Activated CD8-positive, alpha-beta T cell treated with anti-CD3 and anti-CD28 coated beads for 36 hours (primary cell): ENCODE measurements around the gene ABCB11. TPM values are rescaled to one million over a fixed set of nuclear protein-coding genes. Genes with fewer than 3 reads are reported as not detected.
A peak's percentile ranks its signal among the peaks of the same experiment; 100 is the strongest.

Experiments
- ATAC-seq: fragments of 200-7000 bp; cut with Tn5 transposase; one replicate; pipeline ENCODE4 v1.10.0; 2021; ENCODE audit warnings: mild to moderate bottlenecking, moderate library complexity
- CTCF ChIA-PET: fragments of 350-600 bp; sonication (Branson Sonifier 250); formaldehyde crosslinking; loops from one replicate; lab custom pipeline; 2021; ENCODE audit warnings: antibody characterized with exemption; lab: Charles Lee
- POLR2A ChIA-PET: fragments of 350-600 bp; sonication (Branson Sonifier 250); formaldehyde crosslinking; loops from one replicate; lab custom pipeline; 2021; ENCODE audit warnings: antibody characterized with exemption; lab: Charles Lee
- DNase-seq: peaks from one replicate; pipeline ENCODE4 v3.0.0-alpha.2; 2020
- H3K27ac Mint-ChIP-seq: one replicate; pipeline ENCODE4 v1.8.0; 2021; ENCODE audit warnings: mild to moderate bottlenecking, mixed read lengths
- H3K27me3 Mint-ChIP-seq: one replicate; pipeline ENCODE4 v1.8.0; 2021; ENCODE audit warnings: mixed read lengths
- H3K36me3 Mint-ChIP-seq: one replicate; pipeline ENCODE4 v1.8.0; 2021; ENCODE audit warnings: low read depth, mixed read lengths
- H3K4me1 Mint-ChIP-seq: one replicate; pipeline ENCODE4 v1.8.0; 2021; ENCODE audit warnings: low read depth, mixed read lengths
- H3K4me3 Mint-ChIP-seq: one replicate; pipeline ENCODE4 v1.8.0; 2021; ENCODE audit warnings: mild to moderate bottlenecking, moderate library complexity, mixed read lengths
- H3K9me3 Mint-ChIP-seq: one replicate; pipeline ENCODE4 v1.8.0; 2021; ENCODE audit warnings: mixed read lengths
- CTCF ChIP-seq: fragments of 200-600 bp; IDR thresholded peaks from one replicate; pipeline ENCODE4 v1.8.0; 2022; ENCODE audit warnings: antibody characterized with exemption, mild to moderate bottlenecking
- intact Hi-C: fragments of 100-400 bp; cut with micrococcal nuclease; formaldehyde crosslinking; loops from one replicate; pipeline ENCODE4 v1.10.0; 2022
- total RNA-seq, 2 experiments: library from RNA; stranded (reverse); gene quantifications; one replicate each; pipeline ENCODE4 v1.2.3, GENCODE V29; 2021

The ABCB11 gene
- total RNA-seq, 2 experiments from 2014 or later: not detected

DNA sequence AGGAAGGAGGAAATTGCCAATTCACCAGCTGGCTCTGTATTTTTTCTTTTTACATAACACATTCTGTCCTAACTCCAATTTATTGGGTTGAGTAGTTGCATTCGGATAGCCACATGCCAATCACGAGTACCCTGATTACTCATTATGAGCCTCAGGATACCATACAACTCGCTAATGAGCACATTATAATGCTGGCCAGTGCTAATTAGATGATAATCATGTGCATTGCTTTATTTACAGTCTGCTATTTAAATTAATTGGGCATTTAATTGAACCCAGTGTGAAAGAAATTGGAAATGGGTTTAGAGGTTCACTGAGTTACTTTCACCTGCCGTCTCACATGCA, 114.8 kb downstream of the ABCB11 start:
- Mint-ChIP-seq H3K4me1 (peaks cover 19% of the 10 kb centered on the region), H3K4me3 (no peak overlapping the region), H3K36me3 (peaks cover 4% of the 10 kb centered on the region), H3K27me3 (peaks cover 28% of the 10 kb centered on the region), H3K9me3 (peaks cover 7% of the 10 kb centered on the region), H3K27ac (no peak overlapping the region)
- DNase-seq (no peak), ATAC-seq (no peak)
- CTCF ChIA-PET: no interaction called here
- intact Hi-C loops: no loop called here
- POLR2A ChIA-PET: no interaction called here
- TF ChIP-seq CTCF: no peak

DNA sequence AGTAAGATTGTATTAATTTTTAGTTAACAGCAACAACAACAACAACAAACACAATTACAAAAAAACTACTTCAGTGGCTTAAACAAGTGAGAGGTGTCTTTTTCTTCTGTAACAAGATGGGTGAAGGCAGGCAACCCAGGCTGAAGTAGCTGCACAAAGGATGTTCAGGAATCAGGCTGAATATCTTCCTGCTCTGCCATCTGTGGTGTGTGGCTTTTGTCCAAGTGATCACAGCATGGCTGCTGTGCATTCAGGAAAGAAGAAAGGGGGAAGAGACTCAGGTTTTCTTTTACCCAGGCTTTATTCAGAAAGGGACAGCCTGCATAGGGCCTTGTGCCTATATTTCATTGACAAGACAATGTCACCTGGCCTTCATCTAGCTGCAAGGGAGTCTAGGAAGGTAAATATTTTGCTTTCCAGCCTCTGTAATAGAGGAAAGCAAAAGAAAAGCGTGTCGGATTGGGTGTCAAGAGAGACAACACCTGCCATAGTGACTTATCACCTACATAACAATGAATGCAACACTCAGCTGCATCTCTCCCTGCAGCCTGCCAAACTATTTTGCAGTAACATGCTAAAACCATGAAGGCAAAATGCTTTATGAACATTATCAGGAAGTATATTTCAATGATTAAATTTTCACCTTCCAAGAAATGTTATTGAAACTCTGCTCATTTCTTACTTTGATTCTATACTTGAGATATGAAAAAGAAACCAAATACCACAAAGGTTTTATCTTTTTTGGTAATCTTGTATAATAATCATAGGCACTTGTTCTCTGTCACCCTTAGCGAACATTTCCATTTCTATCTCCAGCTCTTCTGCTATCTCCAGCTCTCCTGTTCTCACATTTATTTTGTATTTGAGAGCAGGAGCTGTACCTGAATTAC, 115.4 kb downstream of the ABCB11 start:
- ATAC-seq (peak; percentile 61), DNase-seq (peak; percentile 9)
- no peak for TF ChIP-seq CTCF
- peaks cover 19% of the 10 kb centered on the region for H3K4me1 Mint-ChIP-seq
- CTCF ChIA-PET: no interaction called here
- peaks cover 26% of the 10 kb centered on the region for H3K27me3 Mint-ChIP-seq
- POLR2A ChIA-PET: no interaction called here
- H3K27ac Mint-ChIP-seq: no peak overlapping the region
- H3K4me3 Mint-ChIP-seq: no peak overlapping the region
- intact Hi-C loops: no loop called here
- peaks cover 7% of the 10 kb centered on the region for H3K9me3 Mint-ChIP-seq
- H3K36me3 Mint-ChIP-seq: peaks cover 4% of the 10 kb centered on the region

GRCh38 chr2:168913495-168913894, 117.6 kb downstream of the ABCB11 start:
- H3K4me3 Mint-ChIP-seq: no peak overlapping the region
- TF ChIP-seq CTCF: no peak
- peaks cover 7% of the 10 kb centered on the region for H3K9me3 Mint-ChIP-seq
- ATAC-seq: no peak
- H3K27ac Mint-ChIP-seq: no peak overlapping the region
- intact Hi-C loops: no loop called here
- peaks cover 27% of the 10 kb centered on the region for H3K27me3 Mint-ChIP-seq
- ChIA-PET POLR2A (interaction anchor here (0.6 kb wide), 1 partner anchor 491 kb away, joined by 4 read pairs; no protein-coding TSS in a partner anchor), CTCF (no interaction called here)
- peaks cover 16% of the 10 kb centered on the region for H3K4me1 Mint-ChIP-seq
- H3K36me3 Mint-ChIP-seq: peaks cover 4% of the 10 kb centered on the region
- no peak for DNase-seq

- no peak overlapping the region for H3K27ac Mint-ChIP-seq
- no peak for TF ChIP-seq CTCF
- ATAC-seq (no peak), DNase-seq (no peak)
- ChIA-PET CTCF (no interaction called here), POLR2A (interaction anchor here (0.6 kb wide), 1 partner anchor 490 kb away, joined by 4 read pairs; no protein-coding TSS in a partner anchor)
- peaks cover 27% of the 10 kb centered on the region for H3K27me3 Mint-ChIP-seq
- H3K9me3 Mint-ChIP-seq: peaks cover 7% of the 10 kb centered on the region
- H3K4me1 Mint-ChIP-seq: peaks cover 16% of the 10 kb centered on the region
- peaks cover 4% of the 10 kb centered on the region for H3K36me3 Mint-ChIP-seq
- intact Hi-C loops: no loop called here
- peak overlapping the region; percentile 36 for H3K4me3 Mint-ChIP-seq
These were observed 118.2 kb downstream of the ABCB11 start for GRCh38 chr2:168912901-168913369.

- H3K36me3 Mint-ChIP-seq: peaks cover 4% of the 10 kb centered on the region
- peak overlapping the region; percentile 36 for H3K4me3 Mint-ChIP-seq
- peaks cover 27% of the 10 kb centered on the region for H3K27me3 Mint-ChIP-seq
- H3K4me1 Mint-ChIP-seq: peaks cover 16% of the 10 kb centered on the region
- intact Hi-C loops: no loop called here
- H3K27ac Mint-ChIP-seq: no peak overlapping the region
- CTCF ChIA-PET: no interaction called here
- no peak for TF ChIP-seq CTCF
- POLR2A ChIA-PET: no interaction called here
- H3K9me3 Mint-ChIP-seq: peaks cover 7% of the 10 kb centered on the region
- ATAC-seq (no peak), DNase-seq (no peak)
These were observed 118.7 kb downstream of the ABCB11 start for GRCh38 chr2:168912466-168912865.
